DMS53 treated with DMSO at 0.1 percent for 48 hours (cell line): ENCODE measurements around the gene RAD18.

ENCODE experiments used
- DNase-seq: peaks from one replicate; lab custom pipeline; 2025; ENCODE audit not compliant: unreplicated experiment; lab: John Stamatoyannopoulos, UW

RAD18 gene

GRCh38 chr3:8966820-8967348 lies 3.6 kb upstream of the RAD18 start:
- no peak for DNase-seq

DNA sequence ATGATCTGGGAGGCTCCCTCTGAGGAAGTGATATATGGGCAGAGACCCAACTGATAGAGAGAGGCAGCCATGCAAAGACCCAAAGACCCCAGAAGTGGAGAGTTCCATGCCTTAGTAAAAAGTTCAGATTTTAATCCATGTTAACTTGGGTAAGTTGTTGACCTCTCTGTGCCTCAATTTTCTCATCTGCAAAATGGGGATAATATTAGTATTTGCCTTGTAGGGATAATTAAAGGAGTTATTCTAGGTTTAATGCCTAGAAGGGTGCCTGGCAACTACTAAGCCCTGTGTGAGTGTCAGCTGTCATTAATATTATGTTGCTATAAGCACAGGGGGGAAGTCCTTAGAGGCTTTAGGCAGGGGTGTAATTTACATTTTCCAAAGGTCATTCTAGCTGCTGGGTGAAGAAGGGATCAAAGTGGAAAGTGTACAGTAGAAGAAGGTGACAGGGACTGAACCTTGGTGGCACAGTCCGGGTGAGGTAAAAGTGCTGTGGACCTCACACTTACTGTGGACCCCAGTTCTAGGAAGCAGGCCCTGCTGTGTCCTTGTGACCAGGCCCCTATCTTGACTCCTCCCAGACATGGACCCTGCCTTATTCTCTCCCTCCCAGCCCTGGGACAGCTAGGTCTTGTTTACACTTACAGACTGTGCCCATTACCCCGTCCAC lies 3.0 kb upstream of the RAD18 start:
- no peak for DNase-seq

DNA sequence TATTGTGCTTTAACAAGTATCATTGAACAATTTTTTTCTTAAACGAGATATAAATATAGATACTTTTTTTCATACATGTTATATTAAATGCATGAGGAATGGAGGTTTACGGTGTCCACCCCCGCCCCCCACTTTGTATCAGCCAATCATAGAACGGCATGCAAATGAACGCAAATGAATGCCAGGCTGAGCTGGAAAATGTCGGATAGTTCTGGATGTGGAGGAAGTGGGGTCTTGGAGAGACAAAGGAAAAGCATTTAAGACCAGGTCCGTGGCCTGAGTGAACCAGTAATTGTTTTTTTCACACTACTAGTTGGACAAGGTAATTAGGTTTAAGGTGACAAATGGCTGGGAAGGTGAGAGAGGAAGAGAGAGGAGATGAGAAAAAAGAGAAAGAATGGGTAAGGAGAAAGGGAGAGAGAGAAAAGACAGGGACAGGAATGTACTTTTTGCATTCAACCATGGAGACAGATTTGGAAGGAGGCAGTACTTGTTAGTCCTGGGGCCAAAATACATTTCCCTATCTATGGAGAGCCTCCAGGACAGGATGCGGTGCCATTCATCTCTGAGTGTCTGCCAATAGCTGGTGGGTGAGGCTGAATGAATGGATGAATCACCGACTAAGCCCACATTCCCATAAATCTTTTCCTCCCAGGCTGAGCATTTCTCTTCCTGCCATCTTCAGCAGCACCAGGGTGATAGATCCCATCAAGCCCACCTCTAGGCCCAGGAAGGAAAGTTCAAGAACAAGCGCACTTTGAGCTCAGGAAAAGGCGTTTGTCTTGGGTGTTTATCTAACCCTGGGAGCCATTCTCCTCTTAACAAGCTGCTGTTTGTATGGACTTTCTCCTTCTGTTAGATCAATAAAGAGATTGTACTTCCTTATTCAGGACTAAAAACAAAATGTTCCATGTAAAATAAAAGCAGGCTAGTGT lies 1.4 kb upstream of the RAD18 start:
- no peak for DNase-seq

DNA sequence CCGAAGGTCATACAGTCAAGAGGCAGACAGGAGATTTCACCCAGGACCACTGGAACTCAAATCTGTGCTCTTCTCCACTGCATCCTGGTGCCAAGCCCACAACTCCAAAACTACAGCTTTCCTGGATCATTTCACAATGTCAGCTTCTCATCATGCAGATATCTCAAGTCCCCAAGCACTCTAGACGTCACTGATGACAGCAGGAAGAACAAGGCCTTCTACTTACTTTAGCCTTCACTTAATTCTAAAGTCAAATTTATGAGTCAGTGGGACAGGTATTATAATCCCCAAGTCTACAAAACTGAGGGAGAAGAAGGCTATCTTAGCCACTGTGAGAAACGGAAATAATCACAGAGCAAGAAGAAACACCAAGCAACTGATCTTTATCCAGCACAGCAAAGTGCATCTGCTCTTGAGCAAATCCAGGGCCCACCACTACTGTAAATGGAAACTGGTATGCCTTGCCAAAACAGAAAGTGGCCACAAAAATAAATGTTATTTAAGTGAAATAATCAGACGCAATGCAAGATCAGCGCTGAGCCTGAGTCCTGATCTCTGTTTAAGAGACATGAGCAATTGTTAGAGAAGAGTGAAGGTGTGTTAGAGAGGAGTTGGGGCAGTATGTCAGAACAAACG lies 928 bp downstream of the RAD18 start:
- no peak for DNase-seq

- DNase-seq, result no peak
These were observed 3.6 kb downstream of the RAD18 start for GRCh38 chr3:8959668-8960067.

- no peak for DNase-seq
These were observed 8.1 kb downstream of the RAD18 start for GRCh38 chr3:8954938-8955763.

- no peak for DNase-seq
These were observed 10.0 kb downstream of the RAD18 start for GRCh38 chr3:8953313-8953712.

GRCh38 chr3:8952130-8952529 lies 11.1 kb downstream of the RAD18 start:
- no peak for DNase-seq

DNA sequence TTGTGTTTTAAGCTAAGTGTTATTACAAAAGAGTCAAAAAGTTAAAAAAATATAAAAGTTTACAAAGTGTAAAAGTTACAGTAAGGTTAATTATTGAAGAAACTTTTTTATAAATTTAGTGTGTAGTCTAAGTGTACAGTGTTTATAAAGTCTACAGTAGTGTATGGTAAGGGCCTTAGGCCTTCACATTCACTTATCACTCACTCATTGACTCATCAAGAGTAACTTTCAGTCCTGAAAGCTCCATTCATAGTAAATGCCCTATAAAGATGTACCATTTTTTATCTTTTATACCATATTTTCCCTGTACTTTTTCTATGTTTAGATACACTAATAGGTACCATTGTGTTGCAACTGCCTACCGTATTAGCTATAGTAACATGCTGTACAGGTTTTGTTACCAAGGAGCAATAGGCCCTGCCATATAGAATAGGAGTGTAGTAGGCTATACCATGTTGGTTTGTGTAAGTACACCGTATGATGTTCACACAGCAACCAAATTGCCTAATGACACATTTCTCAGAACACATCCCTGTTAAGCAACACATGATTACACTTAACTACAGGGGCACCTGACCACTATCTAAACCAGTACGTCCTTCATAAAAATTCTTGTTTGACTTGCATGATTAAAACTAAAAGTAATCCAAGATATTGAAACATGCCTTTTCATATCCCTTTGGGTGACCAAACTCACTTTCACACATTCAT lies 17.2 kb downstream of the RAD18 start:
- no peak for DNase-seq

DNA sequence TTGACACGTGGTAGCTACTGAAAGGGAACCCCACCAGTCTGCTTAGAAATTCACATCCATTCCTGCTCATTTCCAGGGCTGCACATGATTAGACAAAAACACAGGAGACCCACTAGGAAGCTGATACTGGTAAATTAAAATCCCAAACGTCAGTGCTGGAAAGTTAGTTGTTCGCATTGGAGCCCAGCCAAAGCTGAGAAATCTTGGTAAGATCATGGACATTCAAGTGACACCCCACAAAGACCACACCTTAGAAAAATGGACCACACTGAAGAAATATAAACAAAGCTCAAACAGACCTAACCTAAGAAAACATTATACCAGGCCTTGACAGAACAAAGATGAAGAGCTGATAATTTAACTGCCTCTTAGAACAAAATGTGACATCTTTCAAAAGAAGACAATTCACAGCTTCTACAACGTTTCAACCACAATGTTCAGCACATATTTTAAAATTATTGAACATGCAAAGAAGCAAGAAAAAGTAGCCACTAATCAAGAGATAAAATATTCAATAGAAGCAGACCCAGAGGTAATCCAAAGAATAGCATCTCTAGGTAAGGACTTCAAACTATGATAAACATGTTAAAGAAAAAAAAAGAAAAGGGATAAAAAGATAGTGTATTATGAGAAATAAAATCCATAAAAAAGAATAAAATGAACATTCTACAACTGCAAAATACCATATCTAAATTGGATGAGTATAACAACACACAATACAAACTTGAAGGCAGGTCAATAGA lies 20.4 kb downstream of the RAD18 start:
- DNase-seq, result no peak

GRCh38 chr3:8942115-8942514 lies 21.2 kb downstream of the RAD18 start:
- no peak for DNase-seq

GRCh38 chr3:8938021-8938420 lies 25.3 kb downstream of the RAD18 start:
- no peak for DNase-seq

- DNase-seq, result no peak
These were observed 25.9 kb downstream of the RAD18 start for GRCh38 chr3:8937064-8938020.

DNA sequence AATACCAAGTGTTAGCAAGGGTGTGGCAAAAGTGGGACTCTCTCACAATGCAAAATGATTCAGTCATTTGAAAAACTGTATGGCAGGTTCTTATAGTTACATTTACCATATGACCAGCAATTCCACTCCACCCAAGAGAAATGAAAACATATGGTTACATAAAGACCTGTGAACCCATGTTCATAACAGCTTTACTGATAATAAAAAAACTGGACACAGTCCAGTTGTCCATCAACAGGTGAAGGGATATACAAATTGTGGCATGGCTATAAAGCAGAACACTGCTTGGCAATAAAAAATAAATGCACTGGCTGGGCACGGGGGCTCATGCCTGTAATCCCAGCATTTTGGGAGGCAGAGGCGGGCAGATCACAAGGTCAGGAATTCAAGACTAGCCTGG lies 30.8 kb downstream of the RAD18 start:
- no peak for DNase-seq

GRCh38 chr3:8931342-8931741 lies 31.9 kb downstream of the RAD18 start:
- DNase-seq, result no peak

- DNase-seq, result no peak
These were observed 33.4 kb downstream of the RAD18 start for GRCh38 chr3:8929860-8930259.

- DNase-seq, result no peak
These were observed 48.8 kb downstream of the RAD18 start for GRCh38 chr3:8914491-8914890.

- no peak for DNase-seq
These were observed 51.5 kb downstream of the RAD18 start for GRCh38 chr3:8911781-8912180.
